HEK293 (cell line): ENCODE results near the gene CX3CL1.

ENCODE experiments used
- CTCF ChIA-PET: fragments of 350-600 bp; formaldehyde crosslinking; extraction: SDS; loops from one replicate; lab custom pipeline; 2021; ENCODE audit warnings: antibody characterized with exemption; lab: Yijun Ruan, JAX
- POLR2A ChIA-PET: fragments of 300-600 bp; formaldehyde crosslinking; extraction: SDS; loops from one replicate; lab custom pipeline; 2020; ENCODE audit warnings: antibody characterized with exemption, inconsistent platforms; lab: Yijun Ruan, JAX
- H3K27ac ChIP-seq: fragments of 200-500 bp; sonication (Bioruptor generic); 2 replicates; pipeline ENCODE4 v1.5.1; 2014; ENCODE audit warnings: low read depth, low read length, control low read depth, inconsistent platforms; ENCODE audit errors: extremely low read depth
- H3K36me3 ChIP-seq, 2 experiments: fragments of 200-500 bp in 1 of 2; sonication (Bioruptor generic) in 1 of 2; 1 replicate in 1 of 2; 2 replicates in 1 of 2; pipeline ENCODE4 v1.5.1; 2014 to 2017; ENCODE audit warnings: inconsistent platforms in 2 of 2, low read length in 2 of 2; ENCODE audit not compliant: control insufficient read depth in 2 of 2, insufficient read depth in 1 of 2
- H3K4me1 ChIP-seq: fragments of 200-500 bp; sonication (Bioruptor generic); 2 replicates; pipeline ENCODE4 v1.5.1; 2014; ENCODE audit warnings: mild to moderate bottlenecking, low read length, inconsistent platforms; ENCODE audit not compliant: control insufficient read depth, insufficient read depth
- H3K4me3 ChIP-seq: 2 replicates; pipeline ENCODE4 v1.5.1; 2011; ENCODE audit warnings: low read depth, mild to moderate bottlenecking, control low read depth, low read length, moderate library complexity
- H3K9me3 ChIP-seq: fragments of 200-500 bp; sonication (Bioruptor generic); 2 replicates; pipeline ENCODE4 v1.5.1; 2014; ENCODE audit warnings: low read depth, low read length, inconsistent platforms; ENCODE audit not compliant: control insufficient read depth, insufficient read depth
- BCL11A ChIP-seq: fragments of 450-650 bp; formaldehyde crosslinking; IDR thresholded peaks from 2 replicates; pipeline ENCODE4 v1.5.1; 2016; ENCODE audit warnings: low read depth, missing biosample characterization, missing genetic modification characterization
- HOXC10 ChIP-seq: sonication (generic); formaldehyde crosslinking; IDR thresholded peaks from 2 replicates; pipeline ENCODE4 v1.8.1; 2023; ENCODE audit warnings: mild to moderate bottlenecking, missing genetic modification reagents
- RBAK ChIP-seq: fragments of 450-650 bp; formaldehyde crosslinking; IDR thresholded peaks from 2 replicates; pipeline ENCODE4 v1.5.1; 2016; ENCODE audit warnings: missing biosample characterization, missing genetic modification characterization
- SCRT1 ChIP-seq: fragments of 450-650 bp; formaldehyde crosslinking; IDR thresholded peaks from 2 replicates; pipeline ENCODE4 v1.5.1; 2016; ENCODE audit warnings: missing biosample characterization, missing genetic modification characterization, borderline replicate concordance
- SCRT2 ChIP-seq: fragments of 450-650 bp; formaldehyde crosslinking; IDR thresholded peaks from 2 replicates; pipeline ENCODE4 v1.5.1; 2016; ENCODE audit warnings: missing biosample characterization, missing genetic modification characterization
- ZBTB21 ChIP-seq: fragments of 450-650 bp; formaldehyde crosslinking; IDR thresholded peaks from 2 replicates; pipeline ENCODE4 v1.5.1; 2017; ENCODE audit warnings: missing biosample characterization, missing genetic modification characterization
- ZNF133 ChIP-seq: fragments of 450-650 bp; formaldehyde crosslinking; IDR thresholded peaks from 2 replicates; pipeline ENCODE4 v1.5.1; 2016; ENCODE audit warnings: missing biosample characterization, missing genetic modification characterization
- ZNF24 ChIP-seq: fragments of 450-650 bp; formaldehyde crosslinking; IDR thresholded peaks from 2 replicates; pipeline ENCODE4 v1.5.1; 2016; ENCODE audit warnings: missing biosample characterization, missing genetic modification characterization
- ZNF391 ChIP-seq: fragments of 450-650 bp; formaldehyde crosslinking; IDR thresholded peaks from 2 replicates; pipeline ENCODE4 v1.5.1; 2016; ENCODE audit warnings: low read depth, missing biosample characterization, missing genetic modification characterization, borderline replicate concordance
- ZNF433 ChIP-seq: fragments of 450-650 bp; formaldehyde crosslinking; IDR thresholded peaks from 2 replicates; pipeline ENCODE4 v1.5.1; 2016; ENCODE audit warnings: missing biosample characterization, missing genetic modification characterization, low read depth
- TF ChIP-seq, protein P1 (sequence below): fragments of 450-650 bp; formaldehyde crosslinking; IDR thresholded peaks from 2 replicates; pipeline ENCODE4 v1.5.1; 2016; ENCODE audit warnings: missing biosample characterization, missing genetic modification characterization
- TF ChIP-seq, protein P2 (sequence below): fragments of 450-650 bp; IDR thresholded peaks from 2 replicates; pipeline ENCODE4 v1.5.1; 2018; ENCODE audit warnings: missing biosample characterization, mild to moderate bottlenecking, missing genetic modification characterization
- TF ChIP-seq, protein P3 (sequence below): fragments of 450-650 bp; formaldehyde crosslinking; IDR thresholded peaks from 2 replicates; pipeline ENCODE4 v1.5.1; 2016; ENCODE audit warnings: missing biosample characterization, missing genetic modification characterization

CX3CL1 gene

DNA sequence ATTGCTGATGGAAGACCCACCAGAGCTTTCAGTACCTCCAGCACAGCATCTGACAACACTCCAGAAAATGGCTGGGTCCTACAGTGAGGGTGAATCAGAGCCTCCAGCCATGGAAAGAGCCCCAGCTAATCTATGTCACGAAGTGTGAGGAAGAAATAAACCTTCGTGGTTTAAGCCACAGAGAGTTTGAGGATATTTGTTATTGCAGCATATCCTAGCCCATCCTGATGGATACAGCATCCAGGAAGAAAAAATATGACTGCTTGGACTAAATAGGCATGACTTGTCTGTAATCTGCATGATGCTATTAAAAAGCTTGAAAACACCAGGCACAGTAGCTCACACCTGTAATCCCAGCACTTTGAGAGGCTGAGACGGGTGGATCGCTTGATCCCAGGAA, 19.0 kb downstream of the CX3CL1 start (continued):
- no peak for TF ChIP-seq SCRT1 (tag by site-specific recombination)
- no peak for TF ChIP-seq ZNF391 (tag by site-specific recombination)
- TF ChIP-seq ZNF433 (tag by site-specific recombination) = no peak

- H3K36me3 ChIP-seq = no peaks in the 10 kb centered on the region
- ChIA-PET CTCF (no interaction called here), POLR2A (interaction anchor here (0.6 kb wide), 1 partner anchor 18 kb away, joined by 3 read pairs; no protein-coding TSS in a partner anchor)
- no peak overlapping the region for H3K4me3 ChIP-seq
- TF ChIP-seq, protein P1, sequence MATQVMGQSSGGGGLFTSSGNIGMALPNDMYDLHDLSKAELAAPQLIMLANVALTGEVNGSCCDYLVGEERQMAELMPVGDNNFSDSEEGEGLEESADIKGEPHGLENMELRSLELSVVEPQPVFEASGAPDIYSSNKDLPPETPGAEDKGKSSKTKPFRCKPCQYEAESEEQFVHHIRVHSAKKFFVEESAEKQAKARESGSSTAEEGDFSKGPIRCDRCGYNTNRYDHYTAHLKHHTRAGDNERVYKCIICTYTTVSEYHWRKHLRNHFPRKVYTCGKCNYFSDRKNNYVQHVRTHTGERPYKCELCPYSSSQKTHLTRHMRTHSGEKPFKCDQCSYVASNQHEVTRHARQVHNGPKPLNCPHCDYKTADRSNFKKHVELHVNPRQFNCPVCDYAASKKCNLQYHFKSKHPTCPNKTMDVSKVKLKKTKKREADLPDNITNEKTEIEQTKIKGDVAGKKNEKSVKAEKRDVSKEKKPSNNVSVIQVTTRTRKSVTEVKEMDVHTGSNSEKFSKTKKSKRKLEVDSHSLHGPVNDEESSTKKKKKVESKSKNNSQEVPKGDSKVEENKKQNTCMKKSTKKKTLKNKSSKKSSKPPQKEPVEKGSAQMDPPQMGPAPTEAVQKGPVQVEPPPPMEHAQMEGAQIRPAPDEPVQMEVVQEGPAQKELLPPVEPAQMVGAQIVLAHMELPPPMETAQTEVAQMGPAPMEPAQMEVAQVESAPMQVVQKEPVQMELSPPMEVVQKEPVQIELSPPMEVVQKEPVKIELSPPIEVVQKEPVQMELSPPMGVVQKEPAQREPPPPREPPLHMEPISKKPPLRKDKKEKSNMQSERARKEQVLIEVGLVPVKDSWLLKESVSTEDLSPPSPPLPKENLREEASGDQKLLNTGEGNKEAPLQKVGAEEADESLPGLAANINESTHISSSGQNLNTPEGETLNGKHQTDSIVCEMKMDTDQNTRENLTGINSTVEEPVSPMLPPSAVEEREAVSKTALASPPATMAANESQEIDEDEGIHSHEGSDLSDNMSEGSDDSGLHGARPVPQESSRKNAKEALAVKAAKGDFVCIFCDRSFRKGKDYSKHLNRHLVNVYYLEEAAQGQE (tag by site-specific recombination) = peak; percentile 69; the same call in 1 of the 2 replicates
- no peak for TF ChIP-seq ZNF24 (tag by site-specific recombination)
- 0 out of 2 replicates have a peak, but pooled peaks have one; percentile 21 for TF ChIP-seq SCRT2
- H3K9me3 ChIP-seq = no peaks in the 10 kb centered on the region
- H3K4me1 ChIP-seq = no peaks in the 10 kb centered on the region
- no peak overlapping the region for H3K27ac ChIP-seq
Observed at GRCh38 chr16:57391708-57392107, 19.4 kb downstream of the CX3CL1 start.

GRCh38 chr16:57392694-57393093, 20.4 kb downstream of the CX3CL1 start:
- no peak overlapping the region for H3K27ac ChIP-seq
- no peaks in the 10 kb centered on the region for H3K9me3 ChIP-seq
- TF ChIP-seq, protein P2, sequence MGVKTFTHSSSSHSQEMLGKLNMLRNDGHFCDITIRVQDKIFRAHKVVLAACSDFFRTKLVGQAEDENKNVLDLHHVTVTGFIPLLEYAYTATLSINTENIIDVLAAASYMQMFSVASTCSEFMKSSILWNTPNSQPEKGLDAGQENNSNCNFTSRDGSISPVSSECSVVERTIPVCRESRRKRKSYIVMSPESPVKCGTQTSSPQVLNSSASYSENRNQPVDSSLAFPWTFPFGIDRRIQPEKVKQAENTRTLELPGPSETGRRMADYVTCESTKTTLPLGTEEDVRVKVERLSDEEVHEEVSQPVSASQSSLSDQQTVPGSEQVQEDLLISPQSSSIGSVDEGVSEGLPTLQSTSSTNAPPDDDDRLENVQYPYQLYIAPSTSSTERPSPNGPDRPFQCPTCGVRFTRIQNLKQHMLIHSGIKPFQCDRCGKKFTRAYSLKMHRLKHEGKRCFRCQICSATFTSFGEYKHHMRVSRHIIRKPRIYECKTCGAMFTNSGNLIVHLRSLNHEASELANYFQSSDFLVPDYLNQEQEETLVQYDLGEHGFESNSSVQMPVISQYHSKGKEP = no peak
- TF ChIP-seq ZNF133 (tag by site-specific recombination) (no peak), BCL11A (tag by site-specific recombination) (no peak), HOXC10 (CRISPR knock-in tag) (no peak), RBAK (no peak), ZBTB21 (tag by site-specific recombination) (no peak)
- TF ChIP-seq, protein P3, sequence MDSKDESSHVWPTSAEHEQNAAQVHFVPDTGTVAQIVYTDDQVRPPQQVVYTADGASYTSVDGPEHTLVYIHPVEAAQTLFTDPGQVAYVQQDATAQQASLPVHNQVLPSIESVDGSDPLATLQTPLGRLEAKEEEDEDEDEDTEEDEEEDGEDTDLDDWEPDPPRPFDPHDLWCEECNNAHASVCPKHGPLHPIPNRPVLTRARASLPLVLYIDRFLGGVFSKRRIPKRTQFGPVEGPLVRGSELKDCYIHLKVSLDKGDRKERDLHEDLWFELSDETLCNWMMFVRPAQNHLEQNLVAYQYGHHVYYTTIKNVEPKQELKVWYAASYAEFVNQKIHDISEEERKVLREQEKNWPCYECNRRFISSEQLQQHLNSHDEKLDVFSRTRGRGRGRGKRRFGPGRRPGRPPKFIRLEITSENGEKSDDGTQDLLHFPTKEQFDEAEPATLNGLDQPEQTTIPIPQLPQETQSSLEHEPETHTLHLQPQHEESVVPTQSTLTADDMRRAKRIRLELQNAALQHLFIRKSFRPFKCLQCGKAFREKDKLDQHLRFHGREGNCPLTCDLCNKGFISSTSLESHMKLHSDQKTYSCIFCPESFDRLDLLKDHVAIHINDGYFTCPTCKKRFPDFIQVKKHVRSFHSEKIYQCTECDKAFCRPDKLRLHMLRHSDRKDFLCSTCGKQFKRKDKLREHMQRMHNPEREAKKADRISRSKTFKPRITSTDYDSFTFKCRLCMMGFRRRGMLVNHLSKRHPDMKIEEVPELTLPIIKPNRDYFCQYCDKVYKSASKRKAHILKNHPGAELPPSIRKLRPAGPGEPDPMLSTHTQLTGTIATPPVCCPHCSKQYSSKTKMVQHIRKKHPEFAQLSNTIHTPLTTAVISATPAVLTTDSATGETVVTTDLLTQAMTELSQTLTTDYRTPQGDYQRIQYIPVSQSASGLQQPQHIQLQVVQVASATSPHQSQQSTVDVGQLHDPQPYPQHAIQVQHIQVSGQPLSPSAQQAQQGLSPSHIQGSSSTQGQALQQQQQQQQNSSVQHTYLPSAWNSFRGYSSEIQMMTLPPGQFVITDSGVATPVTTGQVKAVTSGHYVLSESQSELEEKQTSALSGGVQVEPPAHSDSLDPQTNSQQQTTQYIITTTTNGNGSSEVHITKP (tag by site-specific recombination) = no peak
- TF ChIP-seq, all 188 proteins: peak for 0
- Histone ChIP-seq H3K4me3 (no peak overlapping the region), H3K4me1 (no peaks in the 10 kb centered on the region), H3K36me3 (no peaks in the 10 kb centered on the region)
- CTCF ChIA-PET = no interaction called here
- POLR2A ChIA-PET = no interaction called here
